ENCODE measurements around the gene VANGL2.

The VANGL2 gene

GRCh38 chr1:160415696-160416290 is 15.4 kb downstream of the VANGL2 start:
- TF ChIP-seq CTCF (IDR thresholded peaks at IDR 0.05), result no peak
- peaks cover 34% of the 10 kb centered on the region for H3K4me1 Mint-ChIP-seq
- no peaks in the 10 kb centered on the region for H3K27me3 Mint-ChIP-seq (ENCODE audit: low read depth, poor library complexity)
- no peak for DNase-seq
- peaks cover 36% of the 10 kb centered on the region for H3K36me3 Mint-ChIP-seq (ENCODE audit: low read depth)
- H3K4me3 Mint-ChIP-seq, result no peak overlapping the region
- H3K9me3 Mint-ChIP-seq, result no peaks in the 10 kb centered on the region
- no peak overlapping the region for H3K27ac Mint-ChIP-seq

DNA sequence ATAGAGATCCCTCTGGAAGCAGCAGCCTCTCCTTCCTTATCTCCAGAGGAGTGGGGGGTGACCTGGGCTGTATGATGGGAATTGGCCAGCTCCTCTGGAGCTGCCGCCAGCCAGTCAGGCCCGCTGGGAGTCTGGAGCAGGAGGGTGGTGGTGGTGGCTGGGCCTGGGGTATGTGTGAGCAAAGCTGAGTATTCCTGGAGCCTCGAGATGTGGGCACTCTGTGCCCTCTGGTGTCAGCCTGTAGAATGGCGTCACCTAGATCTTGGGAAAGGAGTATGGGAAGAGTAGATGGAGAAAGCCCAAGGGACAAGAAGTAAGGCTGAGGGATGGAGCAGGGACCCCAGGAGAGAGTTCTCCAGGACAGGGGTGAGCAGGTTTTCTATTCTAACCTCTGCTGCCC is 16.0 kb downstream of the VANGL2 start:
- Mint-ChIP-seq H3K36me3 (ENCODE audit: low read depth) (peaks cover 41% of the 10 kb centered on the region), H3K4me1 (peaks cover 28% of the 10 kb centered on the region), H3K9me3 (no peaks in the 10 kb centered on the region), H3K27me3 (ENCODE audit: low read depth, poor library complexity) (no peaks in the 10 kb centered on the region), H3K4me3 (no peak overlapping the region), H3K27ac (peak overlapping the region; percentile 33)
- no peak for TF ChIP-seq CTCF (IDR thresholded peaks at IDR 0.05)
- no peak for DNase-seq

DNA sequence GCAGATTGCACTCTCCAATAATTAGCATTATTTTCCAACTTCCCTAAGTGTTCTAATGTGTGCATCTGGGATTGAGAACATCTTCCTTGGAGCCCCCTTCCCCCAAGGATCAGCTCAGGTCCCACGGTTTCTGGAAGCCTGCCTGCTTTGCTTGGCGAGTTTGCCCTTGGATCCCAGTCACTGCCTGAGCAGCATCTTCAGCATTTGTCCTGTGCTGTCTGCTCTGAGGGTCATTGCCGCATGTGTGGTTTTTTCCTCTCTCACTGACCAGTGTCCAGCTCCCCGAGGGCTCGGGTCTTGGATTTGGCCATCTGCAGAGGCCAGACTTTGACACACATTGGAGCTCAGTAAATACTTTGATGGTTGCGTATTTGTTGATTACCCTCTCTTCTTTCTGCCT is 18.1 kb downstream of the VANGL2 start:
- Mint-ChIP-seq H3K4me1 (peaks cover 16% of the 10 kb centered on the region), H3K9me3 (no peaks in the 10 kb centered on the region), H3K36me3 (ENCODE audit: low read depth) (peaks cover 59% of the 10 kb centered on the region), H3K27ac (peak overlapping the region; percentile 78), H3K4me3 (no peak overlapping the region), H3K27me3 (ENCODE audit: low read depth, poor library complexity) (no peaks in the 10 kb centered on the region)
- DNase-seq, result no peak
- no peak for TF ChIP-seq CTCF (IDR thresholded peaks at IDR 0.05)

DNA sequence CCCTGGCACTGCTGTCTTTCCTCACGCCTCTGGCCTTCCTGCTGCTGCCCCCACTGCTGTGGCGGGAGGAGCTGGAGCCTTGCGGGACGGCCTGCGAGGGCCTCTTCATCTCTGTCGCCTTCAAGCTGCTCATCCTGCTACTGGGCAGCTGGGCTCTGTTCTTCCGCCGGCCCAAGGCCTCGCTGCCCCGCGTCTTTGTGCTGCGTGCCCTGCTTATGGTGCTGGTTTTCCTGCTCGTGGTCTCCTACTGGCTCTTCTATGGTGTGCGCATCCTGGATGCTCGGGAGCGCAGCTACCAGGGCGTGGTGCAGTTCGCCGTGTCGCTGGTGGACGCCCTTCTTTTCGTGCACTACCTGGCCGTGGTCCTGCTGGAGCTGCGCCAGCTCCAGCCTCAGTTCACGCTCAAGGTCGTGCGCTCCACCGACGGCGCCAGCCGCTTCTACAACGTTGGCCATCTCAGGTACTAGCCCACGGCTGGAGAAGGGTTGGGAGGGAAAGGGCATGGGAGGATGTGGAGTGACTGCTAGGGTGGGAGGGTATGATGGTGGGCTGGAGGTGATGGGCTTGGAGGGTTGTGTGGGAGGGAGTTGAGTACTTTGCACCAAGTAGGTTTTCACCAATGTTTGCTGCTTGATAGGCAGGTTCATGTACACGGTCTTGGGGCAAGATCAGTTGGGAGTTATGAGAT is 18.9 kb downstream of the VANGL2 start:
- H3K4me3 Mint-ChIP-seq, result no peak overlapping the region
- DNase-seq, result no peak
- no peak for TF ChIP-seq CTCF (IDR thresholded peaks at IDR 0.05)
- H3K27ac Mint-ChIP-seq, result peak overlapping the region; percentile 44
- H3K27me3 Mint-ChIP-seq (ENCODE audit: low read depth, poor library complexity), result no peaks in the 10 kb centered on the region
- peaks cover 60% of the 10 kb centered on the region for H3K36me3 Mint-ChIP-seq (ENCODE audit: low read depth)
- peaks cover 8% of the 10 kb centered on the region for H3K4me1 Mint-ChIP-seq
- H3K9me3 Mint-ChIP-seq, result no peaks in the 10 kb centered on the region

DNA sequence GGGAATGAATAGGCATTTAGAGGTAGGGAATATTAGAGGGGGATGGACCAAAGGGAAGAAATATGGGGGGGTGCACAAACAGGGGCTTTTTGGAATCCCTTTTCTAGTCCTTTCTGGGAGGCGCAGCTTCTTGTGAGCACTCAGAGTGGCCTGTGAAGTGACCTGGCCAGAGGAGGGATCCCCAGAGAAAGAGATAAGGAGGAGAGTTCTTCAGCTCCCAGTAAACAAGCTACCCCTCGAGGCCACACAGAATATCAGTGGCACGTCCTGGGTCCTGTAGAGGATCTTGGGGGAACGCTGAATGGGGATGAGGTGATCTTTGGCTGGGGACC is 19.4 kb downstream of the VANGL2 start:
- Mint-ChIP-seq H3K9me3 (no peaks in the 10 kb centered on the region), H3K27ac (no peak overlapping the region), H3K4me1 (peaks cover 3% of the 10 kb centered on the region), H3K27me3 (ENCODE audit: low read depth, poor library complexity) (no peaks in the 10 kb centered on the region), H3K4me3 (no peak overlapping the region), H3K36me3 (ENCODE audit: low read depth) (peaks cover 65% of the 10 kb centered on the region)
- no peak for TF ChIP-seq CTCF (IDR thresholded peaks at IDR 0.05)
- DNase-seq, result no peak
